Activated CD4-positive, alpha-beta memory T cell treated with anti-CD3 and anti-CD28 coated beads for 36 hours (primary cell): ENCODE measurements around the gene MYF6. TPM values are rescaled to one million over a fixed set of nuclear protein-coding genes. Genes with fewer than 3 reads are reported as not detected.

ENCODE experiments used
- CTCF ChIA-PET: fragments of 350-600 bp; sonication (Branson Sonifier 250); formaldehyde crosslinking; loops from one replicate; lab custom pipeline; 2021; ENCODE audit warnings: antibody characterized with exemption, inconsistent platforms; lab: Charles Lee
- POLR2A ChIA-PET: fragments of 350-600 bp; sonication (Branson Sonifier 250); formaldehyde crosslinking; loops from one replicate; lab custom pipeline; 2021; ENCODE audit warnings: antibody characterized with exemption; lab: Charles Lee
- DNase-seq: peaks from one replicate; pipeline ENCODE4 v3.0.0-alpha.2; 2020
- H3K27ac Mint-ChIP-seq: one replicate; pipeline ENCODE4 v1.8.0; 2021; ENCODE audit warnings: mixed read lengths
- H3K27me3 Mint-ChIP-seq: one replicate; pipeline ENCODE4 v1.8.0; 2021; ENCODE audit warnings: mixed read lengths
- H3K36me3 Mint-ChIP-seq: one replicate; pipeline ENCODE4 v1.8.0; 2021; ENCODE audit warnings: mixed read lengths
- H3K4me1 Mint-ChIP-seq: one replicate; pipeline ENCODE4 v1.8.0; 2021; ENCODE audit warnings: low read depth, mixed read lengths
- H3K4me3 Mint-ChIP-seq: one replicate; pipeline ENCODE4 v1.8.0; 2021; ENCODE audit warnings: mild to moderate bottlenecking, mixed read lengths
- H3K9me3 Mint-ChIP-seq: one replicate; pipeline ENCODE4 v1.8.0; 2021; ENCODE audit warnings: mixed read lengths
- intact Hi-C: fragments of 100-400 bp; cut with micrococcal nuclease; formaldehyde crosslinking; loops from one replicate; pipeline ENCODE4 v1.15.1; 2023
- total RNA-seq, 2 experiments: library from RNA; stranded (reverse); gene quantifications; one replicate each; pipeline ENCODE4 v1.2.3, GENCODE V29; 2021

MYF6 gene
- total RNA-seq, 2 experiments from 2014 or later: not detected

DNA sequence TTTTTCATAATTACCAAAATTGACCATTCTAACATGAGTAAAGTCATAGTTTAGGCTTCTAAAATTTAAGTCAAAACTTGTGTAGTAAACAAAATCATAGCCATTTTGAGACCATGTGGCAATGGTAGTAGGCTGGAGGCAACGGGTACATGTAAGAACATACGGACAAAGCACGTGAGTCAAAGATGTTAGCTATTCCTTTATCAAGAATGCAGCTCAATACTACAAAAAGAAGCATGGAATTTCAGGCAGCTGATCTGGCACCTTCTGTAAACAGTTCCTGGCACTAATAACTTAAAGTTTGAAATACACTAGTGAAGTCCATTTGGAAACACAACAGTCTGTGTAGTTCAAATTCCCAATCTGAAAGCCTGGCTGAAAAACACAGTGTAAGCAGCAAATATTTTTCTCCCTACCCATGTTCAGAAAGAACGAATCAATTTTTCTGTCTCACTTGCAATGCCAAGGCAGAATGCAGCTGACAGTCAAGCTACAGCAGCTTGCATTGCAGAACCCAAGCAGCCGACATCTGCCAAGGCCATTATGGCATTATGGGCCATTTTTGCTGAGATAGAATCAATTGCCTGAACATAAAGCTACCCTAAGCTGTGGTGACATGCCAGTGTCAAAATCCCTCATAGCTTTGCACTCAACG is 38.5 kb downstream of the MYF6 start:
- intact Hi-C loops: no loop called here
- Mint-ChIP-seq H3K4me3 (no peak overlapping the region), H3K27me3 (no peaks in the 10 kb centered on the region), H3K4me1 (no peaks in the 10 kb centered on the region), H3K9me3 (peaks cover 2% of the 10 kb centered on the region), H3K27ac (no peak overlapping the region), H3K36me3 (no peaks in the 10 kb centered on the region)
- CTCF ChIA-PET: no interaction called here
- no peak for DNase-seq
- POLR2A ChIA-PET: no interaction called here

DNA sequence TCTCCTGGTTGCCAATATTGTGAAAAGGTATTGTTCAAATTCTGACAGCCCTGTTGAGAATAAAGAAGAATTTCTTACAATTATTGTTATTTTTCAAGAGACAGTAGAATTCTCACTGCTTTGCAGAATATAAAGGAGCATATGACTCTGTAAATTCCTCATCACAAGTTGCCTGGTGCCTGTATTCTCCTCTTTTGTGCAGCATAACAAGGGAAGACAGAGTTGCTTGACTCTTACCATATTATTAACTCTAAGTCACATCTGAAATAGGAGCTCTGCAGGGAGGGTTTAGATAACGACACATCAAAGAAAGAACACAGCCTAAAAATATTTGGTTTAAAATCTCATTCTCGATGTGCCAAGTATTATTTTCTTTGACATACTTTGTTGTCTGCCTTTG is 40.4 kb downstream of the MYF6 start:
- no peaks in the 10 kb centered on the region for H3K27me3 Mint-ChIP-seq
- H3K27ac Mint-ChIP-seq: no peak overlapping the region
- no peak overlapping the region for H3K4me3 Mint-ChIP-seq
- H3K4me1 Mint-ChIP-seq: no peaks in the 10 kb centered on the region
- DNase-seq: no peak
- intact Hi-C loops: no loop called here
- no peaks in the 10 kb centered on the region for H3K36me3 Mint-ChIP-seq
- POLR2A ChIA-PET: no interaction called here
- CTCF ChIA-PET: no interaction called here
- peaks cover 2% of the 10 kb centered on the region for H3K9me3 Mint-ChIP-seq

DNA sequence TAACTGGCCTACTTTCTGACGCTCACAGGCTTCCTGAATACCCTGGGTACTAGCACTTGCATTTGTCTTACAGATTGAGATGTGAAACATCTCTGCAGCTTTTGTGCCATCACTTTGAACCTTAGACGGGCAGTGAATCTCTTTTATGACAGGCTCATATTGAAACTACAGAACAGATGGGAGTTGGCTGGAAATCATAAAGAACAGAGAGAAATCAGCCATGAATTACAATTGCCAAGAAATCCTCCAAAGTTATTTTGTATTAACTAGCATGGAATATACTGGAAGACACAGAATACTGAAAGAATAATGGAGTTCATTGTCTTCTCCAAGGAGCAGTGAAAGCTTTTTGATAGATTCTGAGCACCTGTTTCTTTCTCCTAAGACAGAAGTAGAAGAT is 42.0 kb downstream of the MYF6 start:
- Mint-ChIP-seq H3K4me3 (no peak overlapping the region), H3K4me1 (no peaks in the 10 kb centered on the region), H3K9me3 (peaks cover 2% of the 10 kb centered on the region), H3K27me3 (no peaks in the 10 kb centered on the region), H3K36me3 (no peaks in the 10 kb centered on the region), H3K27ac (no peak overlapping the region)
- CTCF ChIA-PET: no interaction called here
- DNase-seq: no peak
- intact Hi-C loops: no loop called here
- POLR2A ChIA-PET: no interaction called here

- no peaks in the 10 kb centered on the region for H3K27me3 Mint-ChIP-seq
- no peaks in the 10 kb centered on the region for H3K4me1 Mint-ChIP-seq
- intact Hi-C loops: no loop called here
- DNase-seq: no peak
- no peak overlapping the region for H3K4me3 Mint-ChIP-seq
- H3K9me3 Mint-ChIP-seq: peaks cover 2% of the 10 kb centered on the region
- no peaks in the 10 kb centered on the region for H3K36me3 Mint-ChIP-seq
- ChIA-PET POLR2A (no interaction called here), CTCF (no interaction called here)
- H3K27ac Mint-ChIP-seq: no peak overlapping the region
Observed at GRCh38 chr12:80752464-80752863, 45.0 kb downstream of the MYF6 start.

- CTCF ChIA-PET: no interaction called here
- intact Hi-C loops: no loop called here
- POLR2A ChIA-PET: no interaction called here
- Mint-ChIP-seq H3K27ac (no peak overlapping the region), H3K36me3 (no peaks in the 10 kb centered on the region), H3K9me3 (peaks cover 2% of the 10 kb centered on the region), H3K27me3 (no peaks in the 10 kb centered on the region), H3K4me3 (no peak overlapping the region), H3K4me1 (no peaks in the 10 kb centered on the region)
- no peak for DNase-seq
Observed at GRCh38 chr12:80754274-80754673, 46.8 kb downstream of the MYF6 start.

- Mint-ChIP-seq H3K4me1 (no peaks in the 10 kb centered on the region), H3K27me3 (no peaks in the 10 kb centered on the region), H3K9me3 (no peaks in the 10 kb centered on the region), H3K4me3 (no peak overlapping the region), H3K36me3 (no peaks in the 10 kb centered on the region), H3K27ac (no peak overlapping the region)
- ChIA-PET POLR2A (no interaction called here), CTCF (no interaction called here)
- intact Hi-C loops: no loop called here
- no peak for DNase-seq
Observed at GRCh38 chr12:80756875-80757274, 49.4 kb downstream of the MYF6 start.

Other genes starting within 250 kb of the MYF6 start
- gene MYF5, start 9.3 kb downstream of the MYF6 start, total RNA-seq: not detected
- gene LIN7A, start 230.3 kb downstream of the MYF6 start, total RNA-seq: not detected